ENCODE results near the gene B4GALT3.

Gene B4GALT3

DNA sequence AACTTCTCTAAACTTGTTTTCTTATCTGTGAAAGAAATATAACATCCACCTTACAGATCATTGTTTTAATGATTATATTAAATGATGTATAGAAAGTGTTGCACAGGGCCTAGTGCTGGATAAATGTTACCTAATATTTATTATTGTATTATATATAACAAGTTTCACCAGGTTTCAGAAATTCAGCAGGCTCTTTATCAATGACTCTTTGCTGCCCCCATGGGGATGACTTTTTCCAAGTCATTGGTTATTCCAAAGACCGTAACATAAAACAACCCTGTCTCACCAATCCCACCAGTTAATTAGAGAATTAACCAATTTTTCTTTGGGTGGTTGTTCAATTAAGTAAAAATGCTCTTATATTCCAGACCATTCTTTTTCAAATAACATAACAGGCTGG, 37.5 kb downstream of the B4GALT3 start:
- H3K4me3 ChIP-seq (replicated peaks; ENCODE audit: low read depth, low read length) = no peak overlapping the region
- no peak for DNase-seq (ENCODE audit: extremely low read depth, low read depth)
- TF ChIP-seq, protein P1, sequence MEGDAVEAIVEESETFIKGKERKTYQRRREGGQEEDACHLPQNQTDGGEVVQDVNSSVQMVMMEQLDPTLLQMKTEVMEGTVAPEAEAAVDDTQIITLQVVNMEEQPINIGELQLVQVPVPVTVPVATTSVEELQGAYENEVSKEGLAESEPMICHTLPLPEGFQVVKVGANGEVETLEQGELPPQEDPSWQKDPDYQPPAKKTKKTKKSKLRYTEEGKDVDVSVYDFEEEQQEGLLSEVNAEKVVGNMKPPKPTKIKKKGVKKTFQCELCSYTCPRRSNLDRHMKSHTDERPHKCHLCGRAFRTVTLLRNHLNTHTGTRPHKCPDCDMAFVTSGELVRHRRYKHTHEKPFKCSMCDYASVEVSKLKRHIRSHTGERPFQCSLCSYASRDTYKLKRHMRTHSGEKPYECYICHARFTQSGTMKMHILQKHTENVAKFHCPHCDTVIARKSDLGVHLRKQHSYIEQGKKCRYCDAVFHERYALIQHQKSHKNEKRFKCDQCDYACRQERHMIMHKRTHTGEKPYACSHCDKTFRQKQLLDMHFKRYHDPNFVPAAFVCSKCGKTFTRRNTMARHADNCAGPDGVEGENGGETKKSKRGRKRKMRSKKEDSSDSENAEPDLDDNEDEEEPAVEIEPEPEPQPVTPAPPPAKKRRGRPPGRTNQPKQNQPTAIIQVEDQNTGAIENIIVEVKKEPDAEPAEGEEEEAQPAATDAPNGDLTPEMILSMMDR (IDR thresholded peaks at IDR 0.05; ENCODE audit: low read depth, low read length, missing control alignments) = peak; percentile 48

DNA sequence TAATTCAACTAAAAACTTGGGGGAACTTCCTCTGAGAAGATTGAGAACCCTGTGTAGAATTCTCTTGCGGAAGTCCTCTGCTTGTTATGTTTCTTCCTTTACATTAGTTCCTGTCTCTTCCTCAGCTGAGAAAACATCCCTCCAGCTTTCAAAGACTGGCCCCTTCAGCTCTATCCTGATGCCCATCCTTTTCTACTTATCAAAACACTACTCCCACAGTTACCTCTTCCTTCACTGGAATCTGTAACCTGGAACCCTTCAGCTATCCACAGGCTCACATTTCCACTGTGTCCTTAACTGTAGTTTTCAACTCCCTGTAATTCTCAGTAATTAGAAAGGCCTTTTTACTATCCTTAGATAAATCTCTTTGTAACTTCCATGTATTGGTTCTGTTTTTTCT, 38.9 kb downstream of the B4GALT3 start:
- TF ChIP-seq, protein P1 (IDR thresholded peaks at IDR 0.05; ENCODE audit: low read depth, low read length, missing control alignments) = no peak
- H3K4me3 ChIP-seq (replicated peaks; ENCODE audit: low read depth, low read length) = no peak overlapping the region
- DNase-seq (ENCODE audit: extremely low read depth, low read depth) = no peak

DNA sequence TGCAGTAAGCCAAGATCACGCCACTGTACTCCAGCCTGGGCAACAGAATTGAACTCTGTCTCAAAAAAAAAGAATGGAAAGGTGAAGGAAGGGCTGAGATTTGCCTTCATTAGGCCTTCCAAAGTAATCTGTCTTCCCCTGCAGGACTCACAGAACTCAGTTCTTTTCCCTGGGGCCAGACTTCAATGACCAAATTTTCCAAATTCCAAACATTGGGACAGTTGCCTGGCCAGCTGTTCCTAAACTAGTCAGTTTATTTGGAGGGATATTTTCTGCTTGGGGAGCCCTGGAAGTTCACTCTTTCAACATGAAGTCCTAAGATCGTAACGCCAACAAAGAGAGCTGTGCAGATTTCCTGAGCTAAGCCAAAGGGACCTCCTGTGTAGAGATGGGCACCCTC, 39.4 kb downstream of the B4GALT3 start:
- no peak overlapping the region for H3K4me3 ChIP-seq (replicated peaks; ENCODE audit: low read depth, low read length)
- DNase-seq (ENCODE audit: extremely low read depth, low read depth) = no peak
- TF ChIP-seq, protein P1 (IDR thresholded peaks at IDR 0.05; ENCODE audit: low read depth, low read length, missing control alignments) = no peak

DNA sequence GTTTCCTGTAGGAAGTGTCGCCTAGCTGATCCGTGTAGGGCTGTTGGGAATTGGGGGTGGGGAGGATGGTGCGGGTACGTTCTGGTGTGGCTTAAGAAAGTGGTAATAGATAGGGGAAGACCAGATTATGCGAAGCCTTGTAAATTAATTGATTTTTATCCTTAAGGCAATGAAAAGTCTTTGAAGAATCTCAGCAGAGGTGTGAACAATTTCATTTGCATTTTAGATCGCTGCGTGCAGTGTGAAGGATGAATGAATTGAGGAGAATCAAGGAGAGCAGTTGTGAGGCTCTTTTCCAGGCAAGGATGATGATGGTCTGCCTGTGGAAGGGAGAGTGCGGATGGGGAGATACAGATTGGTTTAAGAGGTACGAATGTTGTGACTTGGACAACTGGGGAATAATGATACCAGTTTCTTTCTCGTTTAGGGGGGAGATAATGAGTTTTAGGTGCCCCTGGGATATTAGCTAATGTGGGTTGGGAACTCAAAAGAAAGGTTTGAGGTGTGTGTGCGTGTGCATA, 44.0 kb downstream of the B4GALT3 start:
- no peak for DNase-seq (ENCODE audit: extremely low read depth, low read depth)
- peak overlapping the region; percentile 84 for H3K4me3 ChIP-seq (replicated peaks; ENCODE audit: low read depth, low read length)
- TF ChIP-seq, protein P1 (IDR thresholded peaks at IDR 0.05; ENCODE audit: low read depth, low read length, missing control alignments) = no peak

DNA sequence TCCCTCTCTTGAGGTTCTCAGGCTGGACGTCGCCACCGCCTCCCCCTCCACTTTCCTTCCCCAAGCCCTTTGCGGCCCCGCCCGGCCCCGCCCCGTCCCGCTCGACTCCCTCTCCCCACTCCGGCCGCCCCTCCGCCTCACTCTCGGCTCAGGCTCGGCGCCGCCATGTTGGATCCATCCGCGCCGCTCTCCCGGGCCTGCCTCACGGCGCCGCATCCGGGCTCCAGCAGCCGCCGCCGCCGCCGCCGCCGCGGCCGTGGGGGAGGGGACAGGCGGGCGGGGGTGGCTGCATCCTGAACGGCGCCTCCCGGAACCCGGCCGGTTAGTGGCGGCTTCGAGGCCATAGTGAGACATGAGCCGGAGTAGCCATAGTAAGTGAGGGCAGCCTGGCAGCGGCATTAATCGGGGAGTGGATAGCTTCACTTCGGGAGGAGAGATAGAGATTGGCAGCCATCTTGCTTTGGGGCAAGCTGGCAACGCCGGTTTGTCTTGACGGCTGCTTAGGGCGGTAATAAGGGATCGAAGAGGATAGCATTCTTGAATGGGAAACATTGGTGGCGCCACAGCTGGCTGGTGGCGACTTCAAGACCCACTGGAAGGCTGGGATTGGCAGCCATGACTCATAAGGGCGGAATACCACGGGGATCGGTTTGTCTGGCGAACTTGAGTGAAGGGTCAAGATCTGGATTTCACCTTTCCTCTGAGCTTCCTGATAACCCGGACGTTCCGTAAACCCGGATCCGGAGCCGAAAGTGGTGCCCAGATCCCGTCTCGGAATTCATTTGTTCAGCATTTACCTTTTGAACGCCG, 44.7 kb downstream of the B4GALT3 start, which contains the start of gene DEDD:
Gene DEDD (minus strand): TSS at position 258 of the 810 bp plus-strand sequence. CDS start 8,205 bp downstream, outside the sequence.
- peak; percentile 89 for DNase-seq (ENCODE audit: extremely low read depth, low read depth)
- TF ChIP-seq, protein P1 (IDR thresholded peaks at IDR 0.05; ENCODE audit: low read depth, low read length, missing control alignments) = no peak
- H3K4me3 ChIP-seq (replicated peaks; ENCODE audit: low read depth, low read length) = peak within 1 kb of the TSS; percentile 84

DNA sequence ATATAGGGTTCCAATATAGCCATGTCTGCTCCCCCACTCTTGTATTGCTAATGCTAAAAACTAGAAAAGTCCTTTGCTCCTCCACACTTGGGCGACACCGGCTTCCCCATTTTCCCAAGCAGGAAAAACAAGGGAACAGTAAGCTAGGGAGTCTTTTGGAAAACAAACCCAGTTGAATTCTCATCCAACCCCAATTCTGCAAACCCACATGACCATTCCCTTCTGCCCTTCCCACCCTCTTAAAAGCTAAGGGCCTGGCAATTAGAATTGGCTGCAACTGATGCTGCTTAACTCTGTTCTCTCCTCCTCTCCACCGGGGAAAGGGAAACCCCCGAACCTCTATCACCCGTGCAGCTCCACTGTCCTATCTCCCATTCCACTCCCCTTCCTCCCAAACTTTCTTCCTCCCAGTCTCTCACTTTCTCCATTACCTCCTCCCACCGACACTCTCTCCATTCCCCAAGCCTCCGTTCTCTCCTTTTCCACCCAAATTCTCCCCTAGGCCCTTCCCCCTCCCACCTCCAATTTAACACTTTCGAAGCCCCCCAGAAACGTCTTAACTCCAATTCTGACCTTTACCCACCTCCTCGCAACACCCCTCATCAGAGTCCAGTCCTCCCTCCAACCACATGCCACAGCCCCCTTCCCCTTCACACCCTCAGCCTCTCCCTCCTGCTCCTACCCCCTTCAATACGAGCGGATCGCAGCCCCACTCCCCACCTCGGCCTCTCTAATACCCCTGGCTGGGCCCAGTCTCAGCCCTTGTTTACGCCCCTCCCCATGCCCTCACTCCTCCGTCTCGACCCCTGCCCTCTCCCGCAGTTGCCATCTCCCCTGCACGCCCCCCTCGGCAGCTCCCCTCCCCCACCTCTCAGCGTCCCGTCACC, 45.5 kb downstream of the B4GALT3 start:
- TF ChIP-seq, protein P1 (IDR thresholded peaks at IDR 0.05; ENCODE audit: low read depth, low read length, missing control alignments) = no peak
- DNase-seq (ENCODE audit: extremely low read depth, low read depth) = no peak
- H3K4me3 ChIP-seq (replicated peaks; ENCODE audit: low read depth, low read length) = peak overlapping the region; percentile 84
